Head of caudate nucleus (tissue), 42 donors: ENCODE results near the gene TCF20.

ENCODE experiments used
- DNase-seq, 42 donors: peaks; one replicate each; pipeline versions ENCODE4 v3.0.0 to v3.0.0-alpha.2; 2020 to 2021; ENCODE audit warnings: mixed read lengths in 7 of 42
- intact Hi-C: fragments of 100-400 bp; cut with DNase I; formaldehyde crosslinking; loops from one replicate; pipeline ENCODE4 v1.15.0; 2022

TCF20 gene

DNA sequence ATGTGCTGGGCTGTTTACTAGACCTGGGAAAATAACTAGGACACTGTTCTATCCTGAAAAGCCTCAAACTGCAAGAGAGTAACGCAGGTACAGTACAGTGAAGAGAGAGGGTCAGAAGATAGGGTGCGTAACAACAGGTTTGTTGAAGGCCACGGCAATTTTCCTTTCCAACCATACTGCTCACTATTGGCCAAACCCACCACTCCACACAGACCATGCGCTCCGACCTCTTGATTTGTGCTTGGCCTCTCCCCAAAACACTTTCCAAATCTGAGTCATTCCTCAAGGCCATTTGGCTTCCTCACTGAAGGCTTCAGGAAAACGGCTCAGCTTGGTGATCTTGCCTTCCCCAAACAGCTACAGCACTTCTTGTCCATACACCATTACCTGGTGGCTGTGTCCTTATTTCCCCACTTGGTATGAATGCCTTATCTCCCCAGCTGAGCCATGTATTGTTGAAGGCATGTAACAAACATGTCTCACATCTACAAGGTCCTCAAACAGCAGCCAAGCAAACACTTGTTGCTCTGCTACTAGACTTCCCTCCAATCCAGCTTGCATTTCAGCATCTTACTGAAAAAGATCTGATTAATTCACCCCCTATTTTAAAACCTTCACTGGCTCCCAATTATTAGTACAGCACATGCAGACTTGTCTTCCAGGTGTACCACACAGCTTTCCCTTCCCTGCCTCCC lies 40.9 kb downstream of the TCF20 start:
- intact Hi-C loops, result no loop called here
- DNase-seq, result peak in 2 of 42 donors; percentile 26 to 46

- peak in 11 of 42 donors; percentile 11 to 53 (median 24) for DNase-seq
- intact Hi-C loops, result no loop called here
Measured at GRCh38 chr22:42228483-42228882, 42.0 kb downstream of the TCF20 start.

GRCh38 chr22:42227435-42227834 lies 43.0 kb downstream of the TCF20 start:
- intact Hi-C loops, result no loop called here
- DNase-seq, result no peak

DNA sequence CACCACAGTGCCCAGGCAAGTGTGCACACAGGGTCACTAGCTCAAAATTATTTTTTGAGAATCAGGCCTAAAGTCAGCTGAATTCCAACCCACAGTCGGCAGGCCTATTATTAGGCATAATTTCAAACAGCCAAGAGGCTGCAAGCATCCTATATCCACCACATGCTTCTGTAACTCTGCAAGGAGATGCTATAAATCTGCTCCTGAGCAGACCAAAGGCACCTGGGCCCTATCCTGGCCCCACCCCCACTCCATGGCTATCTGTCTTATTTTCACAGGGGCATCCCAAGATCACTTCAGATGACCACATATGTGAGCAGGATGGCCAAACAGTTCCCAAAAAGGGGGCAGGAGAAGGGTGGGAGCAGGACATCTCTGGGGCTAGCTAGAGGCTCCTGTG lies 44.6 kb downstream of the TCF20 start:
- no peak for DNase-seq
- intact Hi-C loops, result no loop called here

GRCh38 chr22:42222140-42222539 lies 48.3 kb downstream of the TCF20 start:
- intact Hi-C loops, result no loop called here
- no peak for DNase-seq
